ENCODE results near the gene CACNA2D1.

The CACNA2D1 gene

GRCh38 chr7:82212466-82212865 is 231.1 kb downstream of the CACNA2D1 start:
- DNase-seq (ENCODE audit: extremely low spot score), result no peak
- ChIA-PET POLR2A (no interaction called here), CTCF (no interaction called here)
- TF ChIP-seq SUZ12 (IDR thresholded peaks at IDR 0.05) (no peak), LEF1 (IDR thresholded peaks at IDR 0.05; ENCODE audit: borderline replicate concordance) (no peak), CTBP1 (IDR thresholded peaks at IDR 0.05; ENCODE audit: borderline replicate concordance) (no peak), FOXM1 (IDR thresholded peaks at IDR 0.05; ENCODE audit: borderline replicate concordance) (no peak), FOXA1 (IDR thresholded peaks at IDR 0.05) (no peak), ZNF384 (IDR thresholded peaks at IDR 0.05) (no peak), NFRKB (IDR thresholded peaks at IDR 0.05) (no peak), HDGF (IDR thresholded peaks at IDR 0.05; ENCODE audit: borderline replicate concordance) (no peak), ARNT (IDR thresholded peaks at IDR 0.05) (no peak), SP1 (IDR thresholded peaks at IDR 0.05) (no peak), BHLHE40 (IDR thresholded peaks at IDR 0.05; ENCODE audit: borderline replicate concordance) (no peak)

- TF ChIP-seq CTBP1 (IDR thresholded peaks at IDR 0.05; ENCODE audit: borderline replicate concordance) (no peak), ARNT (IDR thresholded peaks at IDR 0.05) (no peak), TARDBP (IDR thresholded peaks at IDR 0.05) (no peak), ELF4 (IDR thresholded peaks at IDR 0.05) (no peak), NFRKB (IDR thresholded peaks at IDR 0.05) (no peak), SUZ12 (IDR thresholded peaks at IDR 0.05) (no peak), BHLHE40 (IDR thresholded peaks at IDR 0.05; ENCODE audit: borderline replicate concordance) (no peak), PKNOX1 (IDR thresholded peaks at IDR 0.05) (no peak), HDGF (IDR thresholded peaks at IDR 0.05; ENCODE audit: borderline replicate concordance) (no peak)
- ChIA-PET CTCF (interaction anchor here (0.6 kb wide), 1 partner anchor 1405 kb away, joined by 5 read pairs; no protein-coding TSS in a partner anchor), POLR2A (no interaction called here)
- no peak for DNase-seq (ENCODE audit: extremely low spot score)
Observed at GRCh38 chr7:82211333-82211732, 232.2 kb downstream of the CACNA2D1 start.

GRCh38 chr7:82210416-82211184 is 233.0 kb downstream of the CACNA2D1 start:
- TF ChIP-seq SP1 (IDR thresholded peaks at IDR 0.05) (no peak), FOXK2 (IDR thresholded peaks at IDR 0.05) (no peak), SUZ12 (IDR thresholded peaks at IDR 0.05) (no peak), CTBP1 (IDR thresholded peaks at IDR 0.05; ENCODE audit: borderline replicate concordance) (no peak), PKNOX1 (IDR thresholded peaks at IDR 0.05) (no peak), FOXA1 (IDR thresholded peaks at IDR 0.05) (no peak), BHLHE40 (IDR thresholded peaks at IDR 0.05; ENCODE audit: borderline replicate concordance) (no peak), ELF4 (IDR thresholded peaks at IDR 0.05) (no peak), FOXM1 (IDR thresholded peaks at IDR 0.05; ENCODE audit: borderline replicate concordance) (no peak)
- peak; percentile 12 for DNase-seq (ENCODE audit: extremely low spot score)
- POLR2A ChIA-PET, result no interaction called here
- CTCF ChIA-PET, result interaction anchor here (0.6 to 1.0 kb wide), 2 partner anchors 361 to 1405 kb away, joined by 3 to 5 read pairs; no protein-coding TSS in a partner anchor

GRCh38 chr7:82209179-82209747 is 234.3 kb downstream of the CACNA2D1 start:
- CTCF ChIA-PET, result interaction anchor here (1.0 kb wide), 1 partner anchor 362 kb away, joined by 3 read pairs; no protein-coding TSS in a partner anchor
- TF ChIP-seq CTBP1 (IDR thresholded peaks at IDR 0.05; ENCODE audit: borderline replicate concordance) (peak; percentile 79), SP1 (IDR thresholded peaks at IDR 0.05) (no peak), PKNOX1 (IDR thresholded peaks at IDR 0.05) (peak; percentile 97), ARNT (IDR thresholded peaks at IDR 0.05) (no peak)
- DNase-seq (ENCODE audit: extremely low spot score), result peak; percentile 15
- POLR2A ChIA-PET, result no interaction called here

GRCh38 chr7:82204694-82205093 is 238.9 kb downstream of the CACNA2D1 start:
- CTCF ChIA-PET, result no interaction called here
- no peak for DNase-seq (ENCODE audit: extremely low spot score)
- TF ChIP-seq ARNT (IDR thresholded peaks at IDR 0.05) (no peak), SUZ12 (IDR thresholded peaks at IDR 0.05) (no peak), BHLHE40 (IDR thresholded peaks at IDR 0.05; ENCODE audit: borderline replicate concordance) (no peak), L3MBTL2 (conservative IDR thresholded peaks at IDR 0.05) (no peak), FOXA1 (IDR thresholded peaks at IDR 0.05) (no peak), HDGF (IDR thresholded peaks at IDR 0.05; ENCODE audit: borderline replicate concordance) (no peak), ZNF384 (IDR thresholded peaks at IDR 0.05) (no peak), NFRKB (IDR thresholded peaks at IDR 0.05) (no peak), FOXK2 (IDR thresholded peaks at IDR 0.05) (no peak), TARDBP (IDR thresholded peaks at IDR 0.05) (no peak), LEF1 (IDR thresholded peaks at IDR 0.05; ENCODE audit: borderline replicate concordance) (no peak), PKNOX1 (IDR thresholded peaks at IDR 0.05) (no peak), SP1 (IDR thresholded peaks at IDR 0.05) (no peak)
- POLR2A ChIA-PET, result no interaction called here
